Chondrocyte (in vitro differentiated cells): ENCODE data around the gene ELAPOR2. TPM values are rescaled to one million over a fixed set of nuclear protein-coding genes. Genes with fewer than 3 reads are reported as not detected.
"Not testable (repeated sequence)": the region's sequence is repeated elsewhere in the genome, so short reads cannot be mapped to it uniquely, and the experiment has no call there.

ENCODE experiments used
- DNase-seq: peaks from one replicate; pipeline ENCODE4 v3.0.0; 2021; ENCODE audit warnings: mixed read lengths, low spot score
- H3K27ac Mint-ChIP-seq: one replicate; pipeline ENCODE4 v1.8.0; 2021; ENCODE audit warnings: mild to moderate bottlenecking, moderate library complexity, mixed read lengths; ENCODE audit not compliant: unreplicated experiment
- H3K27me3 Mint-ChIP-seq: 2 replicates; pipeline ENCODE4 v1.8.0; 2021; ENCODE audit warnings: low read depth, mixed read lengths
- H3K36me3 Mint-ChIP-seq: 2 replicates; pipeline ENCODE4 v1.8.0; 2021; ENCODE audit warnings: low read depth, mixed read lengths
- H3K4me1 Mint-ChIP-seq: 2 replicates; pipeline ENCODE4 v1.8.0; 2021; ENCODE audit warnings: low read depth, mild to moderate bottlenecking, mixed read lengths
- H3K4me3 Mint-ChIP-seq: one replicate; pipeline ENCODE4 v1.8.0; 2021; ENCODE audit warnings: mild to moderate bottlenecking, moderate library complexity, mixed read lengths; ENCODE audit not compliant: unreplicated experiment
- H3K9me3 Mint-ChIP-seq: 2 replicates; pipeline ENCODE4 v1.8.0; 2021; ENCODE audit warnings: low read depth, mixed read lengths
- CTCF ChIP-seq: fragments of 200-600 bp; sonication (generic); IDR thresholded peaks from 2 replicates; pipeline ENCODE4 v1.5.0; 2021; ENCODE audit warnings: antibody characterized with exemption, mild to moderate bottlenecking, moderate library complexity
- long read RNA-seq: library from polyadenylated mRNA; stranded (forward); transcript quantifications from one replicate; pipeline ENCODE4 v2.0.0, GENCODE V29; 2021
- total RNA-seq: library from RNA; stranded (reverse); gene quantifications from 3 replicates; pipeline ENCODE4 v1.2.1, GENCODE V29; 2021

ELAPOR2 gene
- 15.8 to 22.9 TPM (median 16.9 TPM) in 3 replicates for total RNA-seq
- long read RNA-seq, full-length matches to known transcripts = 4 of 29 reads
- long read RNA-seq, partial matches to known transcripts = 12 of 29 reads
- long read RNA-seq, other reads (novel, unspliced or antisense) = 13 of 29 reads

GRCh38 chr7:87059525-87060287, at the start of gene ELAPOR2:
ELAPOR2 (minus strand) TSS chr7:87059654; CDS start chr7:87059513, 141 bp downstream.
- no peak within 1 kb of the TSS for H3K27ac Mint-ChIP-seq
- peak; percentile 70 for DNase-seq
- no peaks in the 10 kb centered on the region for H3K9me3 Mint-ChIP-seq
- no peaks in the 10 kb centered on the region for H3K27me3 Mint-ChIP-seq
- H3K36me3 Mint-ChIP-seq = no peaks in the 10 kb centered on the region
- peak; percentile 65 for TF ChIP-seq CTCF
- peaks cover 11% of the 10 kb centered on the region for H3K4me1 Mint-ChIP-seq
- H3K4me3 Mint-ChIP-seq = peak within 1 kb of the TSS; percentile 76

GRCh38 chr7:87107949-87108776, 48.7 kb upstream of the ELAPOR2 start:
- Mint-ChIP-seq H3K9me3 (peaks cover 4% of the 10 kb centered on the region), H3K36me3 (no peaks in the 10 kb centered on the region)
- no peak for DNase-seq

GRCh38 chr7:87106974-87107612, 47.6 kb upstream of the ELAPOR2 start:
- no peaks in the 10 kb centered on the region for H3K4me1 Mint-ChIP-seq
- H3K4me3 Mint-ChIP-seq = no peak overlapping the region
- TF ChIP-seq CTCF = no peak
- peaks cover 4% of the 10 kb centered on the region for H3K9me3 Mint-ChIP-seq
- DNase-seq = no peak
- peaks cover 26% of the 10 kb centered on the region for H3K27me3 Mint-ChIP-seq
- no peaks in the 10 kb centered on the region for H3K36me3 Mint-ChIP-seq
- no peak overlapping the region for H3K27ac Mint-ChIP-seq

More at GRCh38 chr7:87107949-87108776, 48.7 kb upstream of the ELAPOR2 start:
- no peak for TF ChIP-seq CTCF
- H3K4me3 Mint-ChIP-seq = no peak overlapping the region
- H3K27me3 Mint-ChIP-seq = peaks cover 23% of the 10 kb centered on the region
- H3K27ac Mint-ChIP-seq = no peak overlapping the region
- no peaks in the 10 kb centered on the region for H3K4me1 Mint-ChIP-seq

GRCh38 chr7:87105401-87105800, 45.9 kb upstream of the ELAPOR2 start:
- Mint-ChIP-seq H3K36me3 (no peaks in the 10 kb centered on the region), H3K4me1 (no peaks in the 10 kb centered on the region), H3K27ac (no peak overlapping the region), H3K9me3 (peaks cover 4% of the 10 kb centered on the region), H3K4me3 (no peak overlapping the region), H3K27me3 (peaks cover 36% of the 10 kb centered on the region)
- no peak for TF ChIP-seq CTCF
- DNase-seq = no peak

- Mint-ChIP-seq H3K27ac (no peak overlapping the region), H3K9me3 (peaks cover 3% of the 10 kb centered on the region), H3K4me1 (no peaks in the 10 kb centered on the region), H3K4me3 (no peak overlapping the region), H3K27me3 (peaks cover 21% of the 10 kb centered on the region), H3K36me3 (no peaks in the 10 kb centered on the region)
- DNase-seq = no peak
- TF ChIP-seq CTCF = no peak
Measured at GRCh38 chr7:87100326-87100725, 40.9 kb upstream of the ELAPOR2 start.

- H3K4me3 Mint-ChIP-seq, H3K4me1 Mint-ChIP-seq, H3K27ac Mint-ChIP-seq, DNase-seq, H3K36me3 Mint-ChIP-seq, H3K9me3 Mint-ChIP-seq: not testable (repeated sequence)
- H3K27me3 Mint-ChIP-seq = peaks cover 19% of the 10 kb centered on the region
Measured at GRCh38 chr7:87097375-87097774, 37.9 kb upstream of the ELAPOR2 start.
